ENCODE data around the gene MINDY1. TPM values are rescaled to one million over a fixed set of nuclear protein-coding genes. Genes with fewer than 3 reads are reported as not detected.

Gene MINDY1
- total and polyA plus RNA-seq, 11 donors: 18.5 to 98.4 (median 54.0) TPM

- 46 to 64% (median 63%) methylated on average over 3 of the region's 3 CpGs for WGBS, 4 donors
- ATAC-seq (no peak), DNase-seq (no peak)
- no peaks in the 10 kb centered on the region for H3K9me3 ChIP-seq
- peaks cover 0 to 24% (median 8%) of the 10 kb centered on the region in 9 donors for H3K36me3 ChIP-seq
- H3K4me1 ChIP-seq: peaks cover 0 to 18% (median 0%) of the 10 kb centered on the region in 12 donors
- no peaks in the 10 kb centered on the region for H3K27me3 ChIP-seq
- no peak for TF ChIP-seq CTCF (IDR thresholded peaks at IDR 0.05)
- H3K27ac ChIP-seq: no peak overlapping the region
- intact Hi-C loops (cut with DNase I): no loop called here
- no peak overlapping the region for H3K4me3 ChIP-seq
These were observed 32.8 kb upstream of the MINDY1 start for GRCh38 chr1:151039521-151039920.

GRCh38 chr1:151037032-151037431 is 30.3 kb upstream of the MINDY1 start:
- intact Hi-C loops (cut with DNase I): no loop called here
- Histone ChIP-seq H3K4me1 (peaks cover 0 to 18% (median 0%) of the 10 kb centered on the region in 12 donors), H3K4me3 (no peak overlapping the region), H3K9me3 (no peaks in the 10 kb centered on the region), H3K36me3 (peaks cover 0 to 34% (median 27%) of the 10 kb centered on the region in 9 donors), H3K27ac (no peak overlapping the region), H3K27me3 (no peaks in the 10 kb centered on the region)
- ATAC-seq: no peak
- WGBS, 4 donors: 86 to 91% (median 90%) methylated on average over 6 of the region's 6 CpGs
- TF ChIP-seq POLR2A (IDR thresholded peaks at IDR 0.05): no peak
- no peak for DNase-seq

DNA sequence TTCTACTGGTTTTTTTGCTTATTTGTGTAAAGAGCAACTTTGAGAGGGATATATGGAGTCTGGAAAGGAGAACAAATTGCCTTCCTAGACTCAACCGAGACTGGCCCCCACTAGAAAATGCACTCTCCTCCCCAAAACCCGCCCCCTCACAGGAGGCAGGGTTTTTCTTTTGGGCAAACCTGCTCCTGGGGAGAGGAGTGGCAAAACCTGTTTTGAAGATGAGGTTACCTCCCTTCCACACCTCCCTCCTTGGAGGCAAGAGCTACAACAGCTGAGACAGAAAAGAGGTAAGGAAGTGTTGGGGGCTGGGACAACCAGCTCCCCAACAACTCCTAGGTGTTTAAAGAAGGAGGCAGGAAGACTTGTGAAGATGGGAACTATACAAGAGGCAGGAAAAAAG is 29.7 kb upstream of the MINDY1 start, which contains the start of gene BNIPL:
Gene BNIPL, plus strand, starts transcription at position 231 of the 400 bp plus-strand sequence. Its CDS starts 140 bp downstream, at position 371.
- DNase-seq (no peak), ATAC-seq (no peak)
- Histone ChIP-seq H3K4me3 (no peak within 1 kb of the TSS), H3K9me3 (no peaks in the 10 kb centered on the region), H3K27me3 (no peaks in the 10 kb centered on the region), H3K27ac (peak within 1 kb of the TSS in 1 of 12 donors; percentile 49), H3K4me1 (peaks cover 0 to 18% (median 0%) of the 10 kb centered on the region in 12 donors), H3K36me3 (peaks cover 0 to 41% (median 33%) of the 10 kb centered on the region in 9 donors)
- intact Hi-C loops (cut with DNase I): no loop called here
- 50 to 70% (median 51%) methylated on average over 2 of the region's 2 CpGs for WGBS, 4 donors
- TF ChIP-seq POLR2A (IDR thresholded peaks at IDR 0.05) (no peak), CTCF (IDR thresholded peaks at IDR 0.05) (no peak)

- TF ChIP-seq CTCF (IDR thresholded peaks at IDR 0.05) (no peak), POLR2A (IDR thresholded peaks at IDR 0.05) (no peak)
- Histone ChIP-seq H3K27ac (peak overlapping the region in 3 of 12 donors; percentile 2 to 13 (median 13)), H3K4me1 (peaks cover 0 to 18% (median 0%) of the 10 kb centered on the region in 12 donors), H3K36me3 (peaks cover 0 to 53% (median 45%) of the 10 kb centered on the region in 9 donors), H3K4me3 (no peak overlapping the region), H3K27me3 (no peaks in the 10 kb centered on the region), H3K9me3 (no peaks in the 10 kb centered on the region)
- WGBS, 4 donors: 78 to 97% (median 92%) methylated on average over 3 of the region's 3 CpGs
- intact Hi-C loops (cut with DNase I): no loop called here
- DNase-seq (no peak), ATAC-seq (no peak)
These were observed 28.5 kb upstream of the MINDY1 start for GRCh38 chr1:151035167-151035566.

DNA sequence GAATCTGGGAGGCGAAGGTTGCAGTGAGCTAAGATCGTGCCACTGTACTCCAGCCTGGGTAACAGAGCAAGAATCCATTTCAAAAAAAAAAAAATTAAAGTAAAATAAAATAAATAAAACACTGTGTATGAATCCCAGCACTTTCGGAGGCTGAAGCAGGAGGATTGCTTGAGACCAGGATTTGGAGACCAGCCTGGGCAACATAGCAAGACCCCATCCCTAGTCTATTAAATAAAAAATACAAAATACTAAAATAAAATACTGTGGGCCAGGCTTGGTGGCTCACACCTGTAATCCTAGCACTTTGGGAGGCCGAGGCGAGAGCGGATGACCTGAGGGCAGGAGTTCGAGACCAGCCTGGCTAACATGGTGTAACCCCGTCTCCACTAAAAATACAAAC is 25.5 kb upstream of the MINDY1 start:
- no peaks in the 10 kb centered on the region for H3K9me3 ChIP-seq
- no peak for TF ChIP-seq POLR2A (IDR thresholded peaks at IDR 0.05)
- H3K4me1 ChIP-seq: peaks cover 0 to 11% (median 0%) of the 10 kb centered on the region in 12 donors
- intact Hi-C loops (cut with DNase I): no loop called here
- ATAC-seq (no peak), DNase-seq (no peak)
- no peak overlapping the region for H3K27ac ChIP-seq
- H3K4me3 ChIP-seq: no peak overlapping the region
- H3K36me3 ChIP-seq: peaks cover 0 to 83% (median 72%) of the 10 kb centered on the region in 9 donors
- WGBS, 4 donors: 97 to 99% (median 98%) methylated on average over 8 of the region's 8 CpGs
- H3K27me3 ChIP-seq: no peaks in the 10 kb centered on the region
